GM21390 (cell line): ENCODE data around the gene ADARB2.

Source experiments
- ATAC-seq: cut with Tn5 transposase; IDR thresholded peaks from one replicate; pipeline ENCODE4 v1.9.1; 2021; ENCODE audit not compliant: unreplicated experiment

ADARB2 gene

DNA sequence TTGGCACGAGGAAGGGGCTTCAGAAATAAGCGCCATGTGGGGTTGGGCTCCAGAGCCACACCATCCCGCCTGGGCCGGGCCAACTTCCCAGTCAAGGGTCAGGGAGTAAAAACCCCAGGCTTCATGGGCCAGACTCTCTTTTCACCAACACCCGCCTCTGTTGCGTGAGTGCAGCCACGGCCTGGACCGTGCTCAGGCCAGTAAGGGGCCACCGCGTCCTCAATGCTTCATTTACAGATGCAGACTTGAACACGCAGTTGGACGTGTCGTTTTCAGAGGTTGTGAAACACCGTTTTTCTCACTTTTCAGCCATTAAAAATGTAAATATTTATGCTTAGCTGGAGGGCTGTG is 520.1 kb downstream of the ADARB2 start:
- ATAC-seq: no peak

DNA sequence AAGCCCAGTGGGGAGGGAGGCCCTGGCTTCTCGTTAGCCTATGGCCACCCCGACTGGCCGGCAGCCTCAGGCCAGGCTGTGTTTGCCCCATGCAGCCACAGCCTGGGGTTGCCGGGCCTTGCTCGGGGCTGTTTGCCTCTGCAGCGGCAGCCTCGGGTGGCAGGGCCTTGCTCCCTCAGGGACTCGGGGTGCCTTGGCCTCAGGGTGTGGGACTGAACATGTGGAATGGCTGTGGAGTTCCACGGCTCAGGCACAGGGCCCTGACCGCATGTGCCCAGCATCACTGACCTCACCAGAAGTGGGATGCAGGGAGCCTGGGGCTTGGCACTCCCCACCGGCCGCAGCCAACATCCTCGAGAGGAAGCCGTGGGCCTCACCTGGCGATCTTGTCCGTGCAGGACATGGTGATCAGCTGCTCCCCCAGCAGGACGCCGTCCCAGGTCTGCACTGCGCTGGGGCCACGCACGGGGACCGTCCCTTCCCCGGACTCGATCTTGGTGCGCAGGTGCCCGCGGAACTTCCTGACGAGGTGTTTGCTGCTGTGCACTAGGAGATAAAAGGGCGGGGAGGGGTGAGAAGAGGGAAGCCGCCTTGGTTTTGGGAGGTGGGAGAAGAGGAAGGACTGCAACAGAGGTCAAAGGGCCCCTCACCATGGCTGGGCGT is 520.6 kb downstream of the ADARB2 start:
- ATAC-seq: no peak

DNA sequence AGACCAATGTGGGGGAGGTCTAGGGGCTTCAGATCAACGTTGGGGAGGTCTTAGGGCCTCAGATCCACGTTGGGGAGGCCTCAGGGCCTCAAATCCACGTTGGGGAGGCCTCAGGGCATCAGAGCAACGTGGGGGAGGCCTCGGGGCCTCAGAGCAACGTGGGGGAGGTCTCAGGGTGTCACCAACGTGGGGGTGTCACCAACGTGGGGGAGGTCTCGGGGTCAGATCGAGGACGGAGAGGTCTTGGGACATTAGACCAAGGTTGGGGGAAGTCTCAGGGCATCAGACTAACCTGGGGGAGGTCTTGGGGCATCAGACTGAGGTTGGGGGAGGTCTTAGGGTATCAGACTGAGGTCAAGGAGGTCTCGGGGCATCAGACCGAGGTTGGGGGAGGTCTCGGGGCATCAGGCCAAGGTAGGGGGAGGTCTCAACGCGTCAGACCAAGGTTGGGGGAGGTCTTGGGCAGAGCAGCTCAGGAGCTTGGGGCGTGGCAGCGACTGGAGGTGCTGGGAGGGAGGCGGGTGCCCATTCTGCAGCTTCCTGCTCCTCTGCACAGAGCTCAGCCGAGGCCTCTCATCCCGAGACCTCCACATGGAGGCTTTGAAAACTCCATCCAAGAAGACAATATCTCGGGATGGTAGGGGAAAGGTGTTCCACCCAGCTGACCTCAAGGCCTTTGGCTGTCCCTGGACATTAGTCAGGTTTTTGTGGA is 521.3 kb downstream of the ADARB2 start:
- ATAC-seq: no peak

DNA sequence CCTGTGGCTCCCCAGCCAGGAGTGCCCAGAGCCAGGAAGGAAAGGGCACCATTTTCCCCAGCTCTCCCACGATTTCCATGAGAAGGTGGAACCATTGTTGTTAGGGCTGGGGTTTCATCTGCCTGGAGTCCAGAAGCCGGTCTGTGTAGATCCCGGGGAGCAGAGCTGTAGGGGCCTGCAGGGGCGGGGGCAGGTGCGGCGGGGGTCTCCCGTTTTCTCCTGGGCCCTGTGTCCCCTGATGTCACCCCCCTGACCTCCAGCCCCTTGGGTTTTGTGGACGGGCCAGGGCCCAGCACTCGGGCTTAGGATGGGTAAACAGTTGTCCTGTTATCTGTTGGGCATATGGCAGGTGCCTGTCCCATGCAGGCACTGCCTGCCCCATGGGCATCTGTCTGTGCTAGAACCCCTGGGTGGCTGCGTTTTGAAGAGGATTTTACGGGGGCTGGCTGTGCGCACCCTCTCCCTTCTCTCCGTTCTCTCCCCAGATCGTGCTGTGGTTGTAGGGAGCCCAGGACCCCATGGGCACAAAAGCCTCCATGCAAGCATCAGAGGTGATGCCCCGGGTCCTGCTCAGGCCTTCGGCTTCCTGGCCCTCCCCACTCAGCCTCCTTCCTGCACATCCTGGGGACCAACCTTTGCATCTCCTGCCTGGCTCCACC is 522.3 kb downstream of the ADARB2 start:
- ATAC-seq: no peak

DNA sequence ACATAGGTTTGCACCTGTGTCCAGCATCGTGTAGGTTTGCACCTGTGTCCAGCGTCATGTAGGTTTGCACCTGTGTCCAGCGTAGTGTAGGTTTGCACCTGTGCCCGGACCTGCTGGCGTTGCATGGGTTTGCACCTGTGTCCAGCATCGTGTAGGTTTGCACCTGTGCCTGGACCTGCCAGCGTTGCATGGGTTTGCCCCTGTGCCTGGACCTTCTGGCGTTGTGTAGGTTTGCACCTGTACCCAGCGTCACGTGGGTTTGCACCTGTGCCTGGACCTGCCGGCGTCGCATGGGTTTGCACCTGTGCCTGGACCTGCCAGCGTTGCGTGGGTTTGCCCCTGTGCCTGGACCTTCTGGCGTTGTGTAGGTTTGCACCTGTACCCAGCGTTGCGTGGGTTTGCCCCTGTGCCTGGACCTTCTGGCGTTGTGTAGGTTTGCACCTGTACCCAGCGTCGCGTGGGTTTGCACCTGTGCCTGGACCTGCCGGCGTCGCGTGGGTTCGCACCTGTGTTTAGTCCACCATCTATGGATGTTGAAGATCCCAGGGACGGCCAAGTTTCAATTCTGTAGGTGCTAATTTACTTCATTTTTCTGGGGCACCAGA is 523.2 kb downstream of the ADARB2 start:
- ATAC-seq: no peak

DNA sequence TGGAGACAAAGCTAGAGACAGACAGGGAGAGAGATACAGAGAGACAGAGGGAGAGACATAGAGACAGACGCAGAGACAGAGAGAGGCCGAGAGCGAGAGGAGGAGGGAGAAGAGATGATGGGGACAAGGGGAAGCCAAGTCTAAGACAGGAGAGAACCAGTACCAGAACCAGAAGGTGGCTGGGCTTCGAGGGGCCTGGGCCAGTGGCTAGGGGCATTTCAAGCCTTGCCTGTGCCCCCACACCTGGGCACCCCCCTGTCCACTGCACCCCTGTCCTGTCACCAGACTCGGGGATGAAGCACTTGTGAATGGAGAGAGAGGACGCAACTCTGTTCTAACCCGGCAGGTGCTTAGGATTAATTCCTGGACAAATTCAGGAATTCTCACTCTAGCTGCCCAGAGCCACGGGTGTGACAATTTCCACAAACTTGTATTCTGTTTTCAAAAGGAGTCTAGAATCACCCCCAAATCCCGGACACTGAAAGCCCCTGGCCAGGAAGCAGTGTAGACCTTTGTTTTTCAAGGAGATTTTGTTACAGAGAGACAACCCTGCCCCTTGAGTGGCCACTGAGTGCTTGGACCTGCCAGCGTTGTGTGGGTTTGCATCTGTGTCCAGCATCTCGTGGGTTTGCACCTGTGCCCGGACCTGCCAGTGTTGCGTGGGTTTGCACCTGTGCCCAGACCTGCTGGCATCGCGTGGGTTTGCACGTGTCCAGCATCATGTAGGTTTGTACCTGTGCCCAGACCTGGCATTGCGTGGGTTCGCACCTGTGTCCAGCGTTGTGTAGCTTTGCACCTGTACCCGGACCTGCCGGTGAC is 523.9 kb downstream of the ADARB2 start:
- ATAC-seq: no peak

DNA sequence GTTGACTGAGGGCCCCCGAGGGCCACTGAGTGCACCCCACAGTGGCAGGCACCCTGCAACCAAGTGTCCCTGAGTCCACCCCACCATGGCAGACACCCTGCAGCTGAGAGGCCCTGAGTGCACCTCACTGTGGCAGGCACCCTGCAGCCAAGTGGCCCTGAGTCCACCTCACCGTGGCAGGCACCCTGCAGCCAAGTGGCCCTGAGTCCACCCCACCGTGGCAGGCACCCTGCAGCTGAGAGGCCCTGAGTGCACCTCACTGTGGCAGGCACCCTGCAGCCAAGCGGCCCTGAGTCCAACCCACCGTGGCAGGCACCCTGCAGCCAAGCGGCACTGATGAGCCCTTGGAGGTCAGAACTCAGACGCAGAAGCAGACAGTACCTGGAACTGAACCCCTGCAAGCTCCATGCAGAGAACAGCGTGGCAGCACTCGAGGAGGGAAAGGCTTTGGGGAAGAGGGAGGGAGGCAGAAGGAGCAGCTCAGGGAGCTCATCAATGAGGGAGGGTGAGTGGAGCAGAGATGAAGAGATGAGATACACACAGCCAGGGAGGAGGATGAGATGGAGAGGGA is 524.7 kb downstream of the ADARB2 start:
- no peak for ATAC-seq

DNA sequence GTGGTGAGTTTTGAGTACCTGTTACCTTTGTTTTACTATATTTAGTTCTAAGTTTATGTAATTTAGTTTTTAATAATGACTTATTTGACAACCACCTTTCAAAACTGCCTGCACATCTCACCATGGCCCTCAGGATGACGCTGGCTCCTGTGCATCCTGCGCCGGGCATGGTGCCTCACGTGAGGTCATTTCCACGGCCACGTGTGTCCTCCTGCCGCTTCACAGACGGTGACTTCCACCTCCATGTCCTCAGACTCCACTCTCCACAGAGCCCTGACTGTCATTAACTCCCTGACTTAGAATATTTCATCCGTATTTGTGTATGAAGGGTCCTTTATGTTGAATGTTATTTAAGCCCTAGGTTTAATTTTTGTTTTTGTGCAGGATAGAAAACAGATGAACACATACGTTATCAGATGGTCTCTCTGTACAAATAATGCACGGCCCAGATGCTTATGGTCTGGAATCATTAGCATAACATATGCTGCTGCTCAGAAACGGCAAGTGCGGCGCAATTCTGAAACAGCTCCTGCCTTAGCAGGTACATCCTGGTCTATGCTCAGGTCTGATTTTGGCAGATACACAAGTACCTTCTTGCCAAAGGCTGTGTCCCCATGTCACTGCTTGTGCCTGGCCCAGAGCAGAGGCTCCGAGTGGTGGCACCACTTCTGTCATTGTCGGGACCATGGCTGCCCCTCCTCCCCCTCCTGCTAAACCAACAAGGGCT is 525.3 kb downstream of the ADARB2 start:
- ATAC-seq: no peak

DNA sequence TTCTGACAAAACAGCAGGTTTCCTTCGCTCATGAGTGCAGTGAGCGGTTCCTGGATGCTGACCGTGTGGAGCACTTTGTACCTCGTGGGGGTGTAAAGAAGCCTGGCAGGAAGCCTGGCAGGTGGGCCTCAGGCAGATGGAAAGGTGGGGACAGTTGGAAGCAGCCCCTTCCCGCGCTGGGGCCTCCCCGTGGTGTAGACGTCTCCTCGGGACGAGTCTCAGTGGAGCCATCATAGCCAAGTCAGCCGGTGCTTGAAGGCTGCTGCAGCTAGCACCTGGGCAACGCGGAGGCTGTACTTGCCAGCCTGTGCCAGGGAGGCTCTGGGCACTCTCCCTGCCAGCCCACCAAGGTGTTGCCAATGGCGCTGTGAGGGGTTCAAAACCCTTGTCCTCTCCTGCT is 526.7 kb downstream of the ADARB2 start:
- no peak for ATAC-seq

DNA sequence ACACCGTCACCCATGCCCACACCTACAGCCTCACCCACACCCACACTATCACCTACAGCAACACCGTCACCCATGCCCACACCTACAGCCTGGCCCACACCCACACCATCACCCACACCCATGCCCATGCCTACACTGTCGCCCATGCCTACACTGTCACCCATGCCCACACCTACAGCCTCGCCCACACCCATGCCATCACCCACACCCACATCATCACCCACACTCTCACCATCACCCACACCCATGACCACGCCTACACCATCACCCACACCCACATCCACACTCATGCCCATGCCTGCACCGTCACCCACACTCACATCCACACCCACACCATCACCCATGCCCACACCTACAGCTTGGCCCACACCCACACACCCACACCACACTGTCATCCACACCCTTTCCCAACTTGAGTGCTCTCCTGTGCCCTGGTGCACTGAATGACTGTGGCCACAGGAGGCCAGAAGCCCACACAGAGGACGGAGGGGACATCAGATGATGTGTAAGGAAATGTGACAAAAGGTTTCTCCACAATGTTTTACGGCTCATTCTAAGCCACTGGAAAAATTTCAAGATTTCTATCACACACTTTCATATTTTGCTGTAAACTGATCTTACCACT is 527.9 kb downstream of the ADARB2 start:
- no peak for ATAC-seq

DNA sequence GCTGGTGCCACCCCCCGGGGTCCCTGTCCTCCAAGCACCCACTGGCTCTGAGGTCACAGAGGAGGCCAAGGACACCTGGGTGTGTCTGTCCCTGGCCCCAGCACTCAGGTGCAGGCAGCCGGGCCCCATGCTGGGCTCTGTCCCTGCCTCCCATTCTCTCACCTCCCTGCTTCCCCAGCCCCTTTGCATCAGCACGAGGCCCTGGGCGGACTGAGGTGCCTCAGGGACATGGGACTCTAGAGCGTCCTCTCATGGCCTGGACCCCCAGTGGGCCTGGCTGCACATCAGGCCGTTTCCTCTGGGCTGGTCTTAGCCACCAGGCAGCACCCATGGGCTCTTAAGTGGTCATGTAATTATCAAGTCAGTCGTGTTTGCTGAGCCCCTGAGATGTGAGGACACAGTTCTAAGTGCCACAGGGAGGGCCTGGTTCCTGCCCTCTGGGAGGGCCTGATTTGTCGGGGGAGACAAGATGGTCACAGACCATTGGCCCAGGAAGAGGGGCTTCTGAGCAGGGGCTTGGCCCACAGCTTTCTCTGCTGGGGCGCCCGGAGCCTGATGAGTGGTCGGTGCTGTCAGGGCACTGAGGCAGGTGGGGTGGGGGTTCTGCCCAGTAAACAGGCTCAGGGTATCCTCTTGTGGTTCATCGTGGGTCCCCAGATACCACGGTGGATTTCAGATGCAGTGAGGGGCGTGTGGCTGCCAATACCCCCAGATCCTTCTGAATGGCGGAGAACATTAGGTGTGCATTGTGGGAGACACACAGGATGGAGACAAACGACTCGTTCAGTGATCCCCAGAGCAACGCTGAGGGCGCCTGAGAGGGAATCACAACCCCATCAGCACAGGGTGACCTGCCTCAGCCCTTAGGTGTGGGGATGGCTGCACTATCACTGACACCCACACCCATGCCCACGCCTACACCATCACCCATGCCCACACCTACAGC is 528.7 kb downstream of the ADARB2 start:
- ATAC-seq: no peak

DNA sequence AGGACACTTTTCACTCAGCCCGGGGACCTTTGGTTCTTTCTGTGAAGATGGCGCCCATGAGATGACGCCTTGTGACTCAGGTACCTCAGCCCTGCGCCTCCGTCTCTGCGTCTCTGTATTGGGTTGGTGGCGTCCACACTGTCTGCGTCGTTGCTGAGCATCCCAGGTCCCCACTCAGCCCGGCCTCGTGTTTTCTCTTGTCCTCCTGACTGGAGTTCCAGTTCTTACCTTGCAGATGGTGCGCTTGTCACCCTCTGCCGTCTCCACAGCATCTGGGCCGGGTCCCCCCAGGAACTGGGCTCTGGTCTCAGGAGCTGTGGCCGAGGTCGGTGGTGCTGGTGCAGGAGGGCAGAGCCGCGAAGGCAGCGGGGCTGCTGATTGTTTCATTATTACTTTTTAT is 530.7 kb downstream of the ADARB2 start:
- ATAC-seq: no peak

DNA sequence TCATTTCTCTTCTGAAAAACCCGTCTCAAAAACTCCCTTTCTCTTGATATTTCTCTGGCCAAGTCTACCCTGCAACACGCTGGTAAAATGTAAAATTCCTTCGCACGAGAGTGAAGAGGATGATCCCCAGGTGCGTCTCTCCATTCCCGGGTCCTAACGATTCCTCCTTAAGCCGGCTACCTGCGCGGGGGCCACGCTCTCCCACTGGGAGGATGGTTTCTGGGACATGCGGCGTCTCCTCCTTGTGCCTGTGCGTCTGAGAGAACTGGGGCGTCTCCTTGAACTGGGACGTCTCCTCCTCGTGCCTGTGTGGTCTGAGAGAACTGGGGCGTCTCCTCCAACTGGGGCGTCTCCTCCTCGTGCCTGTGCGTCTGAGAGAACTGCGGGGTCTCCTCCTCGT is 531.2 kb downstream of the ADARB2 start:
- no peak for ATAC-seq

DNA sequence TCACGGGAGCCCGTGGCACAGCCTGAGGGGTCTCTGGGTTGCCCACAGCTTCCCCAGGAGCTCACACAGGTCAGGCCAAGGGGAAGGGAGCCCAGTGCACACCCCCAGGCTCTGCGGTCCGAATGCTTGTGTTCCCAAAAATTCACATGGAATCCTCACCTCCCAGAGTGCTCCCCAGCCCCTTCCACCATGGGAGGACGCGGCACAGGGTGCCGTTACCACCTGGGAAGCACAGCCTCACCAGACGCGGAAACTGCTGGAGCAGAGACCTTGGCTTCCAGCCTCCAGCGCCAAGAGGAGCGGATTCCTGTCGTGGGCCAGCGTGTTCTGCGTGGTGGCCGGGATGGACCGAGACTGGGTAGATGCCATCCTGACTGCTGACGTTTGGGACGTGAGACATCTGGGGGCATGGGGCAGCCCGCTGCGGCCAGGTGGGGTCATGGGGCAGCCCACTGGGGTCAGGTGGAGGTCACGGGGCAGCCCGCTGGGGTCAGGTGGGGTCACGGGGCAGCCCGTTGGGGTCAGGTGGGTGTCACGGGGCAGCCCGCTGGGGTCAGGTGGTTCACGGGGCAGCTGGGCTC is 531.8 kb downstream of the ADARB2 start:
- ATAC-seq: no peak

DNA sequence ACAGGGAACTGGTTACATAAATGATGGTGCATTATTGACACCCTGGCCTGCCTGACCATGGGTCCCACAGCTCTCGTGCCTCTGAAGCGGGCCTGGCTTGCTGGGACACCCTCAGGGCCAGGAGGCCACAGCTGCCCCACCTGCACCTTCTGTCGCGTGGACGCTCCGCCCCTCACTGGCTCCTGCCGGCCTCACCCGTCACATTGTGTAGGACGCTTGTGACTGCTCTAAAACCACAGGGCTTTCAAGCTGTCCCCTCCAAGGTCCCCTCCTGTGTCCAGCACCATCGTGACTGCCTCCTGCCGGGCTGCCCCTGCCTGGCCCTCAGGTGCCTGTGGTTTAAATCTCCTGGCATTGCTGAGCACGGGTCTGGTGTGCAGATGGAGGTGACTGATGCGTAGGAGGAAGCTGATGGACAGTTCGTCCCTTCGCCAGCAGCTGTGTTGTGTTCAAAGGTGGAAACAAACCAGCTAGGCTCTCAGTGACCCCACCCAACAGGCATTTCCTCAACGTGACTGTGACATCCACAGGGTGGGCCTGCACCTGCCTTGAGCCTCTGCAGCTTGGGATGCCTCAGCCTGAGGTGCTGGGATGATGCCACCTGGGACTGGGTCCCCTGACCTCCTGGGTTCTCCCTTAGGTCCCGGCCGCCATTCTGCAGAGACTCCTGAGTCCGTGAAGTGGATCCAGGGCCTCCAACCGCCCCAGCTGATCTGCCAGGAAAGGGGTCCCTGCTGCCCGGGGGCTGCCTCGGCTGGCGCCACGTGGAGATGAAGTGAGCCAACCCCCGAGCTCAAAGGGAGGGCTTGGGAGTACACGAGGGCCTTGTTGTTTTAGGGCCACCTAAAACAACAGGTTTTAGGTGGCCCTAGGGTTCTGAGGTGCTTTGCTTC is 532.6 kb downstream of the ADARB2 start:
- no peak for ATAC-seq

DNA sequence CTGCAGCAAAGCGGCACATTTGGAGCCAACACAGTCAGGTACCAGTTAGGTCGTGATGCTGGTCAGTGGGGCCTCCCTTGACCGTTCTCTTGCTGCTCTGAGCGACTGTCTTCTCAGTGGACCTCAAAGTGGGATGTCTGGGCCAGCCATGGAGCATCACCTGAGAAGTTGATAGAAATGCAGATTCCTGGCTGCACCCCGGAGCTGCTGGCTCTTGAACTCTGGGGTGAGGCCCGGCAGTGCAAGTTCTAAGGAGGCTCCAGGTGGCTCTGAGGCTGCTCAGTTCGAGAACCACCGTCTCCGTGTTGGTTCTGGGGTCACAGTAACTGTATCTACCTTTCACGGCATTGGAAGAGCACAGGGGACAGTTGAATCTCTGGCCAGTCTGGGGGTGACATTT is 533.6 kb downstream of the ADARB2 start:
- no peak for ATAC-seq

DNA sequence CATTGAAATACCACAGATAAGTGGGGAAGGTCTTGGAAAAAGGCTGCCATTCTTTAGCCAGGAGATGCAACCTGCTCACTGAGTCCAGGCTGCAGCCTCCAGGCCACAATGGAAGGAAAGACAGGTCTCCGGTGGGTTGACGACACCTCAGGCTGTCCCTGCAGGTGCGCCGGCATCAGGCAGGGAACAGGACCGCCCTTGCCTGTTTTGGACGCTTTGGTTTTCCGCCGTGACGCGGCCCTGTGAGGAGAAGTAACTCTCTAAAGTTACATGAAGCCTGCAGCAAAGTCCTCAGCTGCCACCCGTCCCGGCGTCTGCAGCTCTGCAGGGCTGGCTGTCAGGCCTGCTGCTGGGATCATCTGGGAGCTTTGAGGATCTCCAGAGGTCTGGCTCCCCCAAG is 534.1 kb downstream of the ADARB2 start:
- ATAC-seq: no peak
